NCI-H2227 treated with DMSO at 0.1 percent for 48 hours (cell line): ENCODE data around the gene PBX3.

Experiments
- DNase-seq: peaks from one replicate; lab custom pipeline; 2025; lab: John Stamatoyannopoulos, UW

The PBX3 gene

GRCh38 chr9:125977223-125977622, 230.1 kb downstream of the PBX3 start:
- no peak for DNase-seq

- no peak for DNase-seq
These were observed 232.2 kb downstream of the PBX3 start for GRCh38 chr9:125979383-125979782.

DNA sequence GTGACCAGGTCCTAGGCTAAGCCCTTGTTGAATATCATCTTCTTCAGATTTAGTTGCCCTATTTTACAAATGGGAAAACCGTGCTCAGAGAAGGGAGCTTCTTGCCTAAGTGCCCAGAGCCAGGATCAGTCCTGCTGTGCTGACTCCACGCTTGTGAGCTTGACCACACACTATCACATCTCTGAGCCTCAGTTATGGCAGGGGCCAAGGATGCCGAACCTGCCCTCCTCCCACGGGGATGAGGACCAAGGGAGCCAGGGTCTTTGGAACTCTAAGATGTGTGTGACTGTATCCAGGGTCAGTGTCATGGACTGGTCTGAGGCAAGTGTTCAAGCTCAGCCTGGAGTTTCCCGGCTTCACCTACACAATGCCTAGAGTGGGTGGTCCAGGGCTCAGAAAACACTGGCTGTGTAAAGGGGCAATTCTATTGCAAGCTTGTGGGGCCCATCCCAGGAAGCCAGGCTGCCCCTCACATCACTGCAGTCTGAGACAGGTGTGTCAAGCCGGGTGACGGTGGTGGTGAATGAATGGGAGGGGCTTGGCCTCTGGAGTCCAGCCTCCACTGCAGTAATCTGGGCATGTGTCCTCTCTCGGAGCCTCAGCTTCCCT, 235.7 kb downstream of the PBX3 start:
- DNase-seq = no peak

- no peak for DNase-seq
These were observed 236.5 kb downstream of the PBX3 start for GRCh38 chr9:125983681-125984080.

- no peak for DNase-seq
These were observed 237.3 kb downstream of the PBX3 start for GRCh38 chr9:125984461-125984860.

GRCh38 chr9:125985142-125985997, 238.2 kb downstream of the PBX3 start:
- DNase-seq = no peak

DNA sequence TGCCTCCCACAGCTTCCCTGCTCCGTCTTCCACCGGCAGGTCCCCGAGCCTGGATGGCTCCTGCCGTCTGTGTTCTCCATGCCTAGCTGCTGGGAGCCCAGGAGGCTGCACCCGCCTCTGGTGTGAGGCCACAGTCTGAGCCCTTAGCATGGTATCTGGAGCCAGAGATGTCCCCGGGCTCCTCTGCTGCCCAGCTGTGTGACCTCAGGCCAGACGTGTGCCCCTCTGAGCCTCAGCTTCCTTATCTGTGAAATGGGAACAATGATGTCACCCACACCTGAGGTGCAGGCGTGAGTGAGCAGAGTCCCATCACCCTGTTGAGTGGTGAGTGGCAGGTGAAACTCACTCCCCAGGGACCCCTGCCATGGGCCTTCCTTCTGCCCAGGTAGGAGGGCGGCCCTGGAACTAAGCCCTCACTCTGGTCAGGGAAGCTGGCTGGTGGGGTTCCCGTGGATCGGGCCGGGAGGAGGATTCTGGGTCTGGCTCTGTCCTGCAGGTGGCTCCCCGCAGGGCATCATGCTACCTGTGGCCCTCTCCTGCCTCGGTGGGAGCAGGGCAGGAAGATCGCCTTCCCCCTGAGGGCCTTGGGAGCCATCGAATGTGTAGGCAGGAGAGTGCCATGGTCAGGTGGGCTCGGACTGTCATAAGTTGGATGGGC, 239.0 kb downstream of the PBX3 start:
- DNase-seq = no peak

DNA sequence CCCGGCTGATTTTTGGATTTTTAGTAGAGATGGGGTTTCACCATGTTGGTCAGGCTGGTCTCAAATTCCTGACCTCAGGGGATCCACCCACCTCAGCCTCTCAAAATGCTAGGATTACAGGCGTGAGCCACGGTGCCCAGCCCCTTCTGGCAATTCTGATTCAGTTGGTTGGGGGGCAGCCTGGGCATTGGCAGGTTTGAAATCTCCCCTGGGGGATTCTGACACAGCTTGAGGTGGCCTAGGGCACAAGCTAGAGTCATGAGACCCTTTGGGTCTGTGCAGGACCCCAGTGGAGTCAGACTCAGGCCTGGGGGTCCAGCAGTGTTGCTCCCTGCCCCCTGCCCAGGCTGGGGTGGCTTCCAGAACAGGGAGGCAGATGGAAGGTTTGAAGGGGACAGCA, 239.8 kb downstream of the PBX3 start:
- DNase-seq = no peak

GRCh38 chr9:125987420-125987819, 240.2 kb downstream of the PBX3 start:
- no peak for DNase-seq

GRCh38 chr9:125988479-125989050, 241.4 kb downstream of the PBX3 start:
- no peak for DNase-seq

DNA sequence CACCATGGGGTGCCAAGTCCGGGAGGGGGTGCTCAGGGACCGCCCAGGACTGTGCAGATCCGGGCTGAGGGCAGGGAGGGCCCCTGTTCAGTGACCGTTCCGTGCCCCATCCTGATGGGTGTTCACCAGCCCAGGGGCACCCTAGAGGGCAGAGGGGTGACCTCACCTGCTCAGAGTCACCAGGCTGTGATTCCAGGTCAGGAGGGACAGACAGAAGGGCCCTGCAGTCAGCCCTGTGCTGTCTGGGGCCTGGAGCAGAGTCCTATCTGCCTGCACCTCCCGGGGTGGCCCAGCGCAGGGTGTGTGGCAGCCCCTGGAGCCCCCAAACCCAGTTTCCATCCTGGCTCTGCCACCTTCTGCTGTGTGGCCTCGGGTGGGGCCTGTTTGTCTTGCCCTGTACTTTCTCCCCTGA, 241.9 kb downstream of the PBX3 start:
- DNase-seq = no peak

DNA sequence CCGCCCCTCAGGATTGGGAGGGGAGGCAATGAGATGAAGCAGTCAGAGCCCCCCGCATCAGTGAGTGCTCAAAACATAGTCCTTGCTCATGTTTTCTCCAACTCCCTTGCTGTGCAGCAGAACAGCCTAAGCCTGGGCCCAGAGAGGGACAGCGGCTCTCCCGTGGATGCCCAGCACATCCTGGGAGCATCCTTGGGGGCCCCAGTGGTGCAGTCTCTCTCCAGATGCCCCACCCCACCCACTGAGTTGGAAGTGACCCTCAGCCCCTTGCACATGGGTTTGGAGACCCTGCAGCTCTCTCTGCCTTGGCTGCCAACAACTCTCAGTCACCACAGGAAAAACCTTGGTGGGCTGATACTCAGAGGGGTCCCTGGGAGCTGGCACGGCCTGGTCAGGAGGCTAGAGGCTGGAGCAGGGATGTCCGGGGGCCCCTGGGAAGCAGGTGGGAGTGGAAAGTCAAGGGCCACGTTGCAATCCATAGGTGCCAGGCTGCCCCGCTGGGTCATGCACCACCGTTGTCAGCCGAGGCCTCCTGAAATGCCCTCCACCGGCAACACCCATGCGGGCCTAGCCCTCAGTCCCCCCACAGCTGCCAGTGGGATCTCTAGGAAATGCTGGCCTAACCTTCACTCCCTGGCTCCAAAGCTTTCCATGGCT, 242.5 kb downstream of the PBX3 start:
- no peak for DNase-seq

GRCh38 chr9:125990186-125990792, 243.1 kb downstream of the PBX3 start:
- DNase-seq = no peak

DNA sequence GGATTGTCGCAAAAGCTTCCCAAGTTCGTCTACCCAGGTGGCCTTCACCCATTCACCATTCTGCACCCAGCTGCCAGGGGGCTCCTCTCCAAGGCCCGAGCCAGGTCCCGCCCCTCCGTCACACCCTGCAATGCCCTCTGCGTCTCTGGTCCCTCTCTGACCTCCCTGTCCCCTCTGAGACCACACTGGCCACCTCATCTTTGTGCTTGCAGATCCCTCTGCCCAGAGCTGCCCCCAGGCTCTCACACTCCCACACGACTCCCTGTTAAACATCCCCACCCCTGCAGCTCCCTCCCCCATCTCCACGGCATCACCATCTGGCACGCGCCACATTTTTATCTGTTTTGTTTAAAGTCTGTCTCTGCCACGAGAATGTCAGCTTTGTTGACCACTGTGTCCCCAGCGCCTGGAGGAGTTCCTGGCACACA, 243.6 kb downstream of the PBX3 start:
- no peak for DNase-seq

DNA sequence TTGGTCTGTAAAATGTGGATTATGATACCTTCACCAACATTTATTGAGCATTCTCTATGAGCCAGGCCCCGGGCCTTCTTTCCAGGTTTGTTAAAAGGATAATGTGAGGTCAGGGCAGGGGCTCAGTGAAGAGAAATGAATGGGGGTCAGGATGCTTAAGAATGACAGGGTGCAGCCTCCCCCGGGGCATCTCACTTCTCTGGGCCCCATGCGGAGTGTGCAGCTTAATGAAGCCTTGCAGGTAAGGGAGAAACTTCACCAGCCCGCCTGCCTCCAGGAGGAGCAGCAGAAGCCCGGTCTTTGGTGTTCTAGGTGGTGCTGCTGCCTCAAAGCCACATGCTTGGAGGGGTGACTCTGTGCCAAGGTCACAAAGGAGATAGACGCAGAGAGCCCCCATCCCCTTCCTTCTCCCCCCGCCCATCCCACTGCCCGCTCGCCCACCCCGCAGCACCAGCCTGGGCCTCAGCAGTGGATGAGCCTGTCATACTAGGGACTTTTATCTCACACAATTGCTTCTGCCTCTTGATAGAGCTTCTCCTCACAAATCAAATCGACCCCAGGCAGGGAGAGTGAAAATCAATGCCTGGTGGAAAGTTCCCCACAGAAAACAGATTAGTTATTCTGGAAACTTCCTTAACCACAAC, 244.8 kb downstream of the PBX3 start:
- DNase-seq = no peak

DNA sequence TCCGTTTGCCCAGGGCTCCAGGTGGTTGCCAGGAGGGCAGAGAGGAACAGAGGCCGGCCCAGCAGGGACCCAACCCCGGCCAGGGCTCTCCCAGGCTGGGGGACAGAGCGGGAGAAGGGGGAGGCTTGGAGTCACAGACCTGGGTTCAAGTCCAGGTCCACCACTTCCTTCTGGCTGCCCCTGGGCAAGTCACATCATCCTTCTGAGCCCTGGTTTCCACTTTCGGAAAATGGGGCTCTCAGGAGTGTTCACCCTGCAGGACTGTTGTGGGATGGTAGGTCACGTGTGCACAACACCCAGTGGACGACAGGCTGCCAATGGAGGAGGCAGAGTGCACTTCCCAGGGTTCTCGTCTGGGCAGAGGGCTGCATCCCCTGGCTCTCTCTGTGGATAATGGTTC, 245.4 kb downstream of the PBX3 start:
- no peak for DNase-seq

DNA sequence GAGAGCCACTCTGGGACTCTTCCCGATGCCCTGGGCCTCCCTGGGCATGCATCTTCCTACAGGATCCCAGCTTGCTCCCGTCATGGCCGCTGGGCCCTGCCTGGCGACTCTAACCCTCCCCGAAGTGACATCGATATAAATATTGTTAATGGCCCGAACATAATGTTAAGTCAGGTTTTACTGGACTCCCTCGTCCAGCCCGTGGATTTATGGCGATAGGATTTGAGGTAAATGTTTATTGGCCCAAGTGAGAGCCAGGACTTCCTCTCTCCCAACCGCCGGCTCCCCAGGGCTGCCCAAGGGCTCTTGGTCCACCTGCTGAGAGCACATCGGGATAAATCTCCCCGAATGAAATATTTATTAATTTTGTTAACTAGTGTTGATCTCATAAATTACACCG, 246.3 kb downstream of the PBX3 start:
- no peak for DNase-seq

DNA sequence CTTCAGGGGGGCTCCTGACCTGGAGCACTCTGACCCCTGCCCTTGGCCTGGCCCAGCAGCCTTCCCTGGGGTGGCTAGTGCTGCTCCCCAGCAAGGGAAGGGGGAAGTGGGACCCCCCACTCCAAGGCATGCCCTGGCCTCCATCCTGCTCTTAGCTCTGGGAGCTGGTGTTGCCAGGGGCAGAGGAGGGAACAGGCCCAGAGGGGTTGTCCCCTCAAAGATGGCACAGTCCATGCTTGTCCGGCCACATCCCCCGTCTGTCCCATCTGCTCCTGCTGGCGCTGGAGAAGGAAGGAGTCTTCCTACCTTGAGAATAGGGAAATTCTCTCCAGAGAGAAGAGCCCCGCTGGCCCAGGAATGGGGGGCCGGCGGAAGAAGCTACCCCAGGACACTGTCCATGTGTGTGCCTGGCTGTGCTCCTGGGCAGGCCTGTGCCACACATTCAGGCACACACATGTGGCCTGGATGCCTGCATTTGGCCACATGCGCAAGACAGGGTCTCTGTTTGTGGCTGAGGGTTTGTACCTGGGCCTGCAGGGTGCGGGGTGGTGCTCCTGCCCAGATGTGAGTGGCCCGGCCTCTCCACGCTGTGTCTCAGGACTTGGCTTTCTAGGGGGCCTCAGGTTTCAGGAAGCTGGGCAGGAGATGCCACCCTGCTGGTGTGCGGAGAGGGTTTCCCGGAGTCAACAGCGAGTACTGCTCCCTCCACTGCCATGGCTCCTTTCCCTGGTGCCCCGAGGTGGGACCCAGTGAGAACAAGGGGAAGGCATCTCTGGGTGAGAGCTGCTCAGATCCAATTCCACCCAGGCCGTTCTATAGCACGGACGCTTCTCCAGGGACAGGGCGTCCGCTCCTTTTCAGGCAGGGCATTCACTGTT, 247.1 kb downstream of the PBX3 start:
- DNase-seq = no peak

GRCh38 chr9:125995006-125995405, 247.8 kb downstream of the PBX3 start:
- no peak for DNase-seq

- no peak for DNase-seq
These were observed 248.5 kb downstream of the PBX3 start for GRCh38 chr9:125995706-125996105.
